ENCODE data around the gene GLIPR1L2.
A peak's percentile ranks its signal among the peaks of the same experiment; 100 is the strongest.
"Not testable (repeated sequence)": the region's sequence is repeated elsewhere in the genome, so short reads cannot be mapped to it uniquely, and the experiment has no call there.

The GLIPR1L2 gene

GRCh38 chr12:75444429-75445136, 53.7 kb downstream of the GLIPR1L2 start:
- no peaks in the 10 kb centered on the region for H3K36me3 Mint-ChIP-seq (ENCODE audit: low read depth)
- H3K27me3 Mint-ChIP-seq (ENCODE audit: low read depth, poor library complexity): no peaks in the 10 kb centered on the region
- H3K9me3 Mint-ChIP-seq: peaks cover 8% of the 10 kb centered on the region
- peaks cover 22% of the 10 kb centered on the region for H3K4me1 Mint-ChIP-seq
- no peak for DNase-seq
- TF ChIP-seq, protein P1, sequence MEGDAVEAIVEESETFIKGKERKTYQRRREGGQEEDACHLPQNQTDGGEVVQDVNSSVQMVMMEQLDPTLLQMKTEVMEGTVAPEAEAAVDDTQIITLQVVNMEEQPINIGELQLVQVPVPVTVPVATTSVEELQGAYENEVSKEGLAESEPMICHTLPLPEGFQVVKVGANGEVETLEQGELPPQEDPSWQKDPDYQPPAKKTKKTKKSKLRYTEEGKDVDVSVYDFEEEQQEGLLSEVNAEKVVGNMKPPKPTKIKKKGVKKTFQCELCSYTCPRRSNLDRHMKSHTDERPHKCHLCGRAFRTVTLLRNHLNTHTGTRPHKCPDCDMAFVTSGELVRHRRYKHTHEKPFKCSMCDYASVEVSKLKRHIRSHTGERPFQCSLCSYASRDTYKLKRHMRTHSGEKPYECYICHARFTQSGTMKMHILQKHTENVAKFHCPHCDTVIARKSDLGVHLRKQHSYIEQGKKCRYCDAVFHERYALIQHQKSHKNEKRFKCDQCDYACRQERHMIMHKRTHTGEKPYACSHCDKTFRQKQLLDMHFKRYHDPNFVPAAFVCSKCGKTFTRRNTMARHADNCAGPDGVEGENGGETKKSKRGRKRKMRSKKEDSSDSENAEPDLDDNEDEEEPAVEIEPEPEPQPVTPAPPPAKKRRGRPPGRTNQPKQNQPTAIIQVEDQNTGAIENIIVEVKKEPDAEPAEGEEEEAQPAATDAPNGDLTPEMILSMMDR (IDR thresholded peaks at IDR 0.05): no peak
- no peak overlapping the region for H3K4me3 Mint-ChIP-seq
- H3K27ac Mint-ChIP-seq: peak overlapping the region; percentile 93

- H3K9me3 Mint-ChIP-seq; H3K36me3 Mint-ChIP-seq (ENCODE audit: low read depth); H3K27ac Mint-ChIP-seq; DNase-seq; H3K4me3 Mint-ChIP-seq; H3K27me3 Mint-ChIP-seq (ENCODE audit: low read depth, poor library complexity): not testable (repeated sequence)
- H3K4me1 Mint-ChIP-seq: peaks cover 22% of the 10 kb centered on the region
Measured at GRCh38 chr12:75445137-75445507, 54.2 kb downstream of the GLIPR1L2 start.

DNA sequence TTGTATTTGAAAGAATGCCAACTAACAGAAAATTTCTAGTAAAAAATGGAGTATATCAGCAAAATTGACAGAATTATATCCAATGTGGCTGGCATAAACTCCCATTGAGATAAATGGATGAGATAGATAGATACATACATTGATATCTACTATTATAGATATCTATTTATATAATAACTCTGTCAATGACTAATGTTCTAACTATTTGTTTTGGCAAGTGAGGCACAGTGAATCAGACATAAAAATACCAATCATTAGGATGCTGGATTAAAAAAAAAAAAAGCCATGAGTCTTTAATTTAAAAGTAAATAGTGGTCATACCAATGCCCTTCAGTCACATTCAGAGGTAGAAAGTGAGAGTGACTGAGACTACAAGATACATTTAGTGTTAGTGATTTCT, 56.0 kb downstream of the GLIPR1L2 start:
- H3K9me3 Mint-ChIP-seq: no peaks in the 10 kb centered on the region
- no peak for DNase-seq
- peaks cover 22% of the 10 kb centered on the region for H3K4me1 Mint-ChIP-seq
- no peak overlapping the region for H3K4me3 Mint-ChIP-seq
- no peaks in the 10 kb centered on the region for H3K36me3 Mint-ChIP-seq (ENCODE audit: low read depth)
- TF ChIP-seq, protein P1 (IDR thresholded peaks at IDR 0.05): no peak
- H3K27me3 Mint-ChIP-seq (ENCODE audit: low read depth, poor library complexity): no peaks in the 10 kb centered on the region
- H3K27ac Mint-ChIP-seq: no peak overlapping the region

GRCh38 chr12:75447691-75448393, 57.0 kb downstream of the GLIPR1L2 start:
- Mint-ChIP-seq H3K27ac (no peak overlapping the region), H3K4me1 (peaks cover 22% of the 10 kb centered on the region), H3K36me3 (ENCODE audit: low read depth) (no peaks in the 10 kb centered on the region), H3K9me3 (no peaks in the 10 kb centered on the region), H3K4me3 (no peak overlapping the region), H3K27me3 (ENCODE audit: low read depth, poor library complexity) (no peaks in the 10 kb centered on the region)
- no peak for DNase-seq
- TF ChIP-seq, protein P1 (IDR thresholded peaks at IDR 0.05): no peak

- H3K27ac Mint-ChIP-seq: no peak overlapping the region
- H3K4me1 Mint-ChIP-seq: no peaks in the 10 kb centered on the region
- peaks cover 12% of the 10 kb centered on the region for H3K9me3 Mint-ChIP-seq
- no peak for DNase-seq
- H3K36me3 Mint-ChIP-seq (ENCODE audit: low read depth): peaks cover 5% of the 10 kb centered on the region
- H3K4me3 Mint-ChIP-seq: no peak overlapping the region
- TF ChIP-seq, protein P1 (IDR thresholded peaks at IDR 0.05): no peak
- peaks cover 3% of the 10 kb centered on the region for H3K27me3 Mint-ChIP-seq (ENCODE audit: low read depth, poor library complexity)
Measured at GRCh38 chr12:75452675-75453330, 61.9 kb downstream of the GLIPR1L2 start.

- H3K4me3 Mint-ChIP-seq: no peak overlapping the region
- peaks cover 3% of the 10 kb centered on the region for H3K27me3 Mint-ChIP-seq (ENCODE audit: low read depth, poor library complexity)
- TF ChIP-seq, protein P1 (IDR thresholded peaks at IDR 0.05): no peak
- peaks cover 35% of the 10 kb centered on the region for H3K9me3 Mint-ChIP-seq
- H3K27ac Mint-ChIP-seq: no peak overlapping the region
- peaks cover 8% of the 10 kb centered on the region for H3K36me3 Mint-ChIP-seq (ENCODE audit: low read depth)
- no peaks in the 10 kb centered on the region for H3K4me1 Mint-ChIP-seq
- DNase-seq: no peak
Measured at GRCh38 chr12:75455839-75456238, 65.0 kb downstream of the GLIPR1L2 start.

All from nephron progenitor cell (in vitro differentiated cells).